T follicular helper cell (primary cell): ENCODE data around the gene TGFA.
A peak's percentile ranks its signal among the peaks of the same experiment; 100 is the strongest.

Experiments used
- DNase-seq: peaks from one replicate; pipeline ENCODE4 v3.0.0-alpha.2; 2020; ENCODE audit warnings: low read depth
- total RNA-seq, 2 experiments: gene quantifications; one replicate each; lab custom pipeline; 2026; lab: John Stamatoyannopoulos, UW

The TGFA gene
- total RNA-seq: 2.4 to 20.2 reads per million in 2 experiments

GRCh38 chr2:70553584-70554337 is at the start of gene TGFA:
Gene TGFA (minus strand): TSS chr2:70553826. CDS start chr2:70553767, 59 bp downstream.
- peak; percentile 45 for DNase-seq

- no peak for DNase-seq
These were observed 49.4 kb upstream of the TGFA start for GRCh38 chr2:70603066-70603465.

- no peak for DNase-seq
These were observed 44.6 kb upstream of the TGFA start for GRCh38 chr2:70598197-70598596.

- no peak for DNase-seq
These were observed 43.1 kb upstream of the TGFA start for GRCh38 chr2:70596739-70597138.

GRCh38 chr2:70596293-70596692 is 42.7 kb upstream of the TGFA start:
- DNase-seq: no peak

- DNase-seq: no peak
These were observed 29.5 kb upstream of the TGFA start for GRCh38 chr2:70583091-70583490.

- DNase-seq: no peak
These were observed 26.7 kb upstream of the TGFA start for GRCh38 chr2:70580352-70580751.

GRCh38 chr2:70574618-70575017 is 21.0 kb upstream of the TGFA start:
- no peak for DNase-seq

GRCh38 chr2:70574109-70574508 is 20.5 kb upstream of the TGFA start:
- no peak for DNase-seq

- no peak for DNase-seq
These were observed 16.5 kb upstream of the TGFA start for GRCh38 chr2:70570041-70570661.

GRCh38 chr2:70569559-70569958 is 15.9 kb upstream of the TGFA start:
- DNase-seq: no peak

- no peak for DNase-seq
These were observed 13.3 kb upstream of the TGFA start for GRCh38 chr2:70566906-70567305.

- DNase-seq: no peak
These were observed 12.8 kb upstream of the TGFA start for GRCh38 chr2:70566464-70566863.

GRCh38 chr2:70565039-70565731 is 11.6 kb upstream of the TGFA start:
- no peak for DNase-seq

- DNase-seq: no peak
These were observed 8.3 kb upstream of the TGFA start for GRCh38 chr2:70561893-70562292.

- DNase-seq: no peak
These were observed 6.8 kb upstream of the TGFA start for GRCh38 chr2:70560442-70560841.

- DNase-seq: no peak
These were observed 6.4 kb upstream of the TGFA start for GRCh38 chr2:70560040-70560439.

- no peak for DNase-seq
These were observed 4.7 kb upstream of the TGFA start for GRCh38 chr2:70558195-70558808.

GRCh38 chr2:70557171-70557838 is 3.7 kb upstream of the TGFA start:
- no peak for DNase-seq

GRCh38 chr2:70556608-70557007 is 3.0 kb upstream of the TGFA start:
- no peak for DNase-seq

GRCh38 chr2:70554338-70554892 is 789 bp upstream of the TGFA start:
- no peak for DNase-seq

- no peak for DNase-seq
These were observed 367 bp downstream of the TGFA start for GRCh38 chr2:70553334-70553583.
